Ecto neural progenitor cell (in vitro differentiated cells): ENCODE data around the gene RBM38.
A peak's percentile ranks its signal among the peaks of the same experiment; 100 is the strongest.

Experiments used
- DNase-seq: peaks from one replicate; pipeline ENCODE4 v3.0.0-alpha.2; 2018; ENCODE audit warnings: low spot score

Gene RBM38

DNA sequence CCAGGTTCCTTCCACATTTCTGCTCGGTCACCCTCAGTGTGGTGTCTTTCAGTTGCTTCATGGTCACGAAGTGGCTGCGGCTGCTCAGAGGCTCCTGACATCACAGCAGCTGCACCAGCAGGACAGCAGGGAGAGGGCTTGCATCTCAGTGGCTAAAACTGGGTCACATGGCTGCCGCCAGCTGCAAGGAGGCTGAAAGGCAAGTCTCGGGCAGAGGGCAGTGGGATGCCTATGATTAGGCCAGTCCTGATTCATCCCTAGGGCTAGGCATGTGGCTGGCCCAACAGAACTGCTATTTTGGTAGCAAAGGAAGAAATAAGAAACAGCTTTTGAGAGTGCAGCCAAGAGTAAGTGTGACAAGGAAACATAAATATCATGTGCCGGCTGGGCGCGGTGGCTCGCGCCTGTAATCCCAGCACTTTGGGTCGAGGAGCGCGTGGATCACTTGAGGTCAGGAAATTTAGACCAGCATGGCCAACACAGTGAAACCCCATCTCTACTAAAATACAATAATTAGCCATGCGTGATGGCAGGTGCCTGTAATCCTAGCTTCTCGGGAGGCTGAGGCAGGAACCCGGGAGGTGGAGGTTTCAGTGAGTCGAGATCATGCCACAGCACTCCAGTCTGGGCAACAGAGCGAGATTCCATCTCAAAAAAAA, 46.6 kb downstream of the RBM38 start:
- DNase-seq: no peak

DNA sequence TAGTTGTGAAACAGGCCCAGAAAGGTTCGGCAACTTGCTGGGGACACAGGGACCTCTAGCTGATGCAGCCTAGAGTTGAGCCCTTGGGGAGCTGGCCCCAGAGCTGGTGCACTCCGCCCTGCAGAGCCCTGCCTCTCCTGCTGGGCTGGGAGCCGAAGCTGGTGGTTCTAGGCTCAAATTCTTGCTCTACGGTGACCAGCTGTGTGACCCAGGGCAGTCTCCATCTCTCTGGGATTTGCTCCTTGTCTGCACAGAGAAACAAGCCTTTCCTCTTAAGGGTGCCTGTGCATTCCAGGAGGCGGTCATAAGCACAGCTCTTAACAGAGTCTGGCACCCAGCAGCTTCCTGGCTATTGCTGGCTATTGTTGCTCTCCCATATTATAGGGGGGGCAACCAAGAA, 47.4 kb downstream of the RBM38 start:
- DNase-seq: no peak

DNA sequence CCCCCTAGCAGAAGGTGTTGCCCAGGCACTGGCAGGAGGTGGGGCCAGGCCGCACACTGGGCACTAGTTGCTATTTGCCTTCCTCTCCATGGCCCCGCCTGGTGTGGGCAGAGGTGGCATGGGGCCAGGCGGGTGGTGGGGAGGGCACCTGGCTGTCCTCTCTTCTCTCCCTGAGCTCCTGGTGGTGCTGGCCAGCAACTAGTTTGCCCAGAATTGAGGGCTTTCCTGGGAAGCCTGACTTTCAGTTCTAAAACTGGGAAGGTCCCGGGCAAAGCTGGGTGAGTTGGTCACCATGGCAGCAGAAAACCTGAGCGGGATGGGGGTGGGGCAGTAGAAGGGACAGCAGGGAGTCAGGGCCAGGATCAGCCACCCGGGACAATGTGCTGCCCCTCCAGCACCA, 48.2 kb downstream of the RBM38 start:
- no peak for DNase-seq

DNA sequence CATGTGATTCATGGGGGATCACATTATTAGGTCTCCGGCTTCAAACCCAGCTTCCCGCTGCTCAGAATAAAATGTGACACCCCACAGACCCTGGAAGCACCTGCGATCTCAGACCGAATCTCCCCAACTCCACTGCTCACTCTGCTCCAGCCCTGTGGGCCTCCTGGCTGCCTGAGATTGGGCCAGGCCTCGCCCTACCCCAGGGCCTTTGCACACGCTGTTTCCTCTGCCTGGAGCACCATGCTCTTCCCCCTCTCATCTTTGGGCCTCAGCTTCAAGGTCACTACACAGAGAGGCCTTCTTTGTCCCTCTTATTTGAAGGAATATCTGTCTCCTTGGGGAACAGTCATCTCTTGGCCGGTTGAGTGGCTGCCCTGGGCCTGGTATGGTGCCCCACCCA, 48.8 kb downstream of the RBM38 start:
- DNase-seq: no peak

DNA sequence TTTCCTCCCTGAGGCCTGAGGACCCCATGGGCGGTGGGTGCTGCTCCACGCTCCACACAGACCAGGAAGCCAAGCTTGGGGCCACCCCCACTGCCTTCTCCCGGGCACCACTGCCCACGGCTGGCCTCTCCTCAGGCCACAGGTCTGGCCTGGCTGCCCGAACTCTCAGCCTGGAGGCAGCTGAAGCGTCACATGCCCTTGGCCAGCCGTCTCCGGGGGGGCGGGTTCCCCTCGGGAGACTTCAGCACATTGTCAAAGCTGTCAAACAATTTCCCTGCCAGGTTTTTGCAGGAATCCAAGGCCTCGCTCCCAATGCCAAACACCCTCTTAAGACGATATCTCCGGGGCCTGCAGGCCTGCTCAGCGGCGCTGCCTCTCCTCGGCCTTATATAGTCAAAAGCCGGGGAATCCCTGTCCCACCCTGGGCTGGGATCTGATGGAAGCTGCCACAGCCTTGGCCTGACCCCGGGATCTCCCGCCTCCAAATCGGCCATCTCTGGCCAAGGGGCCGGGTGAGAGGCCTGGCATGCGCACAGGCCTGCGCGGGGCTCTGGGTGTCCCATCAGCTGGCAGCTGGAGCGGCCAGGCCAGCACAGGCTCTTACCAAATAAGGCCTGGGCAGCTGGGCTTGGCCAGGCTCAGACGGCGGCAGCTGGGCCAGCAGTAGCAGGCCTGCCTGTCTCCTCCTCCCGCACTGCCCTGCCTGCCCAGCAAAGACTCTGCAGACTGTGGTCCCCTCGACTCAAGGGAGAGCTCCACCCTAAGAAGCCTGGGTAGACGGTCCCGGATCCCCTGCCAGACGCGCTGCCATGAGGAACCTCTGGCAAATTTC, 49.7 kb downstream of the RBM38 start:
- DNase-seq: peak; percentile 68

DNA sequence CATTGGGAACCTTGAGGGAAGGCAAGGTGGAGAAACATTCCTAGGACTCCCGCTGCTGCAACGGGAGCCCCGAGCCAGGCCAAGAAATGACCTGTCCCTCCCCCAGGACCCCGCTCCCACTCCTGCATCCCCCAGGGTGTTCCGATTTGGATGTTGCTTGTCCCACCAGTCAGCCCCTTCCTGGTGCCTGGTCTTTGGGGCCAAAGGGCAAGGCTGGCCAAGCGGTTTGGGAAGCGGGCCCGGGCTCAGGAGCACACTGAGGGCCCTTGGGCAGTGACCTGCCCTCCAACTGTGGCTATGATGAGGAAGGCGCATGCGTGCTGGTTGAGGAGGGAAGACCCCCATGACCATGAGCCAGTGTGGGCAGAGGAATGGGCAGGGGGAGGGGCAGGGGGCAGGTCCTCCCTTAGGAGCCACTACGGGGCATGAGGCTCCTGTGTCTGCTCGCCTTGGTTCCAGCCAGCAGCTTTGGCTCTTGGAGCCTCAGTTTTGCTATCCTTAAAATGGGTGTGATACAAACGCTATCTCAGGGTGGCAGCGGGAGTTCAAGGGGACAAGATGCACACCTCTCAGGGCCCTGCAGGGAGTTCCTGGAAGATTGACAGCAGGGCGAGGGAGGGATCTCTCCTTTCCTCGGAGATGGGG, 50.4 kb downstream of the RBM38 start:
- DNase-seq: no peak

DNA sequence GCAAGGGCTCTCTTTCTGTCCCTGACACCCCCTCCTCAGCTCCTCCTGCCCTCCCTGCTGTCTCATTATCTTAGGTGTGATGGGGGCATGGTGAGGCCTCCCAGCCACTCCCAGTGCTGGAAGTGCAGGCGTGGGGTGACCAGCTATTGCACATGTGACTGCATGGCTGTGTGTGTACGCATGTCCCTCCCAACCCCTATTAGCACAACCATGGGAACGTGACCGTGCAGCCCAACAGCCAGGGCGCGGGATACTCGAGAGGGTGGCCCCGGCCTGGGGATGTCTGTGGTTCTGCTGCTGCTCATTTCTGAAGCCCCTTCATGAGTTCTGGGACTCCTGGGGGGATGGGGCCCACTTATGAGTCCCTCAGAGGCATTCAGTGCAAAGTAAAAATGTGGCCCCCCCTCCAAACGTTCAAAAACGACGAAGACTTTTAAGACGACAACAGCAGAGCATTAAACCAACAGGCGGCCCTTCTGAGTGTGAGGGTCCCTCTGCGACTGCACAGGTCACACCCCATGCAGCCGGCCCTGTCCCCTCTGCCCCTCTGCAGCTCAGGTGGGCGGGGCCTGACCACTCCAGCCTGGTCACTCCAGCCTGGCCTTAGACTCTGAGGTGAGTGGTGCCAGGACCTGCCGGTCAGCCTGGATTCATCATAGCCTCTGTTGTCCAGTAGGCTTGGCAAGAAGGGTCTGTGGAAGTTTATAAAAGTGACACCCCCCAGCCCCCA, 51.1 kb downstream of the RBM38 start:
- DNase-seq: no peak

DNA sequence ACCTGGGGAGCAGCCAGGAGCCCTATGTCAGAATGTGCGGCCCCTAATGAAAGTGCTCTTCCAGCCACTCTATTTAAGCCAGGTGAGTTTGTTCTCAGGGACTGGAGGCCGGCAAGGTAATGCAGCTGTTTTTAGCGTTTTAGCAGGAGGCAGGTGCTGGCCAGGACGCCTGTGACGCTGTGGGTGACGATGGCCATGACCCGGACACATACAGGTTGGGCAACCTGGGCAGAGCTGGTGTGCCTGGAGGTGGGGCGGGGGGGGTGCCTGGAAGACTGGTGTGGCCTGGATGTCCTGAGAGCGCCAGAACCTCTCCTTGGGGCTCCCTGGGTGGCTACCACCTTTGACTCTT, 51.7 kb downstream of the RBM38 start:
- no peak for DNase-seq

DNA sequence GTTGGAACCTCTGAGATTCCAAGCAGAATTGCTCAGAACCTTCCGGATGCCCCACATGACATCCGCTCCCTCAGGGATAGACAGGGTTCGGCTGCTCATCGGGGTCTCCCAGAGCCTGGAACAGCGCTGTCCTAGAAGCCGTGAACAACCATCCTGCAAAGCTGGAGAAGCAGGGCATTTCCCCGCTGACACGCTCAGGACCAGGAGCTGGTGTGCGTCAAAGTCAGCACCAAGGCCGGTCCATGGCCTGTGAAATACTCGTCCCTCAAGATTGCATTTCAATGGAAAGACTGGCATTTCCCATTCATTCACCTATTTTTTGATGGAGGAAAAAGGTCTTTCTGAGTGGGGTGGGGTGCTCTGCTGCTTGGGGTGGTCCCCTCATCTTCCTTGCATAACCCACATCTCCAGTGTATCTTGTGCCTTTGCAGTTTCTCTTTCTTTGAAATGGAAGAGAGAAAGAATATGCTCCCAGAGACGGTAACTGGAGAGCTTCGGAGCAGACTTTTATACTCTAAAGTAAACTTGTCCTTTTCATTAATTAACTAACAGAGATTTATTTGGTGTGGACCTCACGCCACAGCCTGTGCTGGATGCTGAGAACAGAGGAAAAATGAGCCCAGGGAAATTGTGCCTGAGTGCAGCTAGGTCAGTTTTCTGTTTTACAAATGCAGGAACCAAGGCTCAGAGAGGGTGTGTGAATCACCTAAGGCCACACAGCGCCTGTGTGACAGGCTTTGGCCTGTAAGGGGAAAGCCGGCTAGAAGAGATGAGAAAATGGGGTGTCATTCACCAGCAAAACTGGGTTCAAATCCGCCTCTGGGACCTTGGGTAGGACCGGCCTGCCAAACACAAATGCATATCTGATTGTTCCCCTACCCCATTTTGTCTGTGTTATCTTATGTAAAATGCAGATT, 52.4 kb downstream of the RBM38 start:
- DNase-seq: no peak

DNA sequence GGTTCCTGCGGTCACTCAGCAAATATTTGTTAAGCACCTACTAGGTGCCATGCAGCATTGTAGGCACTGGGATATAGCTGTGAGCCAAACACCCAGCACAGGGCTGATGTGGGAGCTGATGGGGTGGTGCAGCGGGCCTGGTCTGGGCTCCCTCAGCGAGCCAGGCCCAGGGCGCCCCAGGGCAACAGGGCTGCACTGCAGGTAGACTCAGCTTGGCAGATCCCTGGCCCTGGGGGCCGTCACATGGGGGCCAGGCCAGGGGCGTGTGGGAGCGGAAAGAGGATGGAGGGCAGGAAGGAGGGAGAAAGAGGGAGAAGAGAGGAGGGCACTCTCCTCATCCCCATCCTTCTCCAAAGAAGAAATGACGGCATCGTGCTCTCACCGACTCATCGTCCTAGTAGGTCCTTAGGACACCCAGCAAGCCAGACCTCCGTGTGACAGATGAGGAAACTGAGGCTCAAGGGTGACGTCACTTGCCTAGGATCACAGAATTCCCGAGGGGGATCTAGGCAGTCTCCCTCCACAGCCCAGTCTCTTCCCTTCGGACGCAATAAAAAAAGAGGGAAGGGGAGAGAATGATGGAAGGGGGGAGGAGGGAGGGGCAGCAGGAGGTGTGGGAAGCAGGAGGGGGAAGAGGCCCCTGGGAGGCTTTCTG, 53.3 kb downstream of the RBM38 start:
- no peak for DNase-seq

DNA sequence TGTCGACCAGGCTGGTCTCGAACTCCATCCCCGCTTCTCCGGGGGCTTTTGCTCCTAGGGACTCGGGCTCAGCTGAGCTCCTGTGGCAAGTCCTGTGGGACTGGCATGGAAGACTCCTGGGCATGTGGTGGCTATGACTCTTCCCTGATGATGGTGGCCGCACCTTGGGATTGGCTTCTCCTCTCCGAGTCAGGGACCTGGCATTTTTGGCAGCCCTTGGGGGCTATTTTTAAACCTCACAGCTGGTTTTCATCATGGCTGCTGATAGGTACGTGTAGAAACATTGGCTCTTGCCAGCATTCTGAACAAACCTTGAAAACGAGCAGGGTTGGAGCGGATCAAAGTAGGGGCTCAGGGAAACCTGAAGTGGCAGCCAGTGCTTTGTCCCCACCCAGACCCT, 54.1 kb downstream of the RBM38 start:
- no peak for DNase-seq

DNA sequence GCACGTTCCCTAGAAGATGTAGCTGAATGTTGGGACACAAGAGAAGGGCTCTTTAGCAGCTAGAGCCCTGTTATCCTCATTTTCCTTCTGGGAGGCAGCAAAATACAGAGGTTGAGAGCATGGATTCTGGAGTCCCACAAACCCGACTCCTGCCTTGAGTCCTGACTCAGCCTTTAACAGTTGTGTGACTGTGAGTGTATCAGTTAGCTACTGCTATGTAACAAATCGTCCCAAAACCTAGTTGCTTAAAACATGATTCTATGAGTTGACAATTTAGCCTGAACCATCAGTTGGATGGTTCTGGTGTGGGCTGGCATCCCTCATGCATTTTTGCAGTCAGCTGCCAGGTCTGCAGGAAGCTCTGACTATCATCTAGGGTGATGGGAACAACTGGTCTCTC, 54.6 kb downstream of the RBM38 start:
- DNase-seq: no peak

DNA sequence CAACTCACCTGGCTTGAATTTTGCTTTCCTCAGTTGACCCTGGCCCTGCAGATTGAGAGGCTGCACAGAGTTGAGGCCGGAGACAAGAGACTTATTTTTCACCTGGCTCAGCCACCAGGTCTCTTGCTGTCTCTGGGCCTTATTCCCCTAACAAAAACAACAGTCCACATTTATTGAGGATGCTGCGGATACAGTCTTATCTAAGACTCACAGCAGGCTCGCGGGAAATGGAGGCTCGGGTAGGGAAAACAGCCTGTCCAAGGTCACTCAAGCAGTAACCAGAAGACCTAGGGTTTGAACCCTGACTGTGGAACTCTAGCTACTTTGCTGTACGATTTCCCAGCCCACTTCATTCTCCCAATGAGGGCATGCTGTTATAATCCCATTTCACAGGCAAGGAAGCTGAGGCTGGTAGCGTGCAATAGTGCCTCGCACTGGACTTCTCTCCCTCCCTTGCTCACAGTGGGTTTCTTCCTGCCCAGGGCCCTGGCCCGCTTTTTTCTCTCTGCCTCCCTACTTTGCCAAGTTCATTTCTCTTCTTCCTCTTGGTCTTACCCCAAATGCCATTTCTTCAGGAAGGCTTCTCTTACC, 57.7 kb downstream of the RBM38 start:
- DNase-seq: no peak

DNA sequence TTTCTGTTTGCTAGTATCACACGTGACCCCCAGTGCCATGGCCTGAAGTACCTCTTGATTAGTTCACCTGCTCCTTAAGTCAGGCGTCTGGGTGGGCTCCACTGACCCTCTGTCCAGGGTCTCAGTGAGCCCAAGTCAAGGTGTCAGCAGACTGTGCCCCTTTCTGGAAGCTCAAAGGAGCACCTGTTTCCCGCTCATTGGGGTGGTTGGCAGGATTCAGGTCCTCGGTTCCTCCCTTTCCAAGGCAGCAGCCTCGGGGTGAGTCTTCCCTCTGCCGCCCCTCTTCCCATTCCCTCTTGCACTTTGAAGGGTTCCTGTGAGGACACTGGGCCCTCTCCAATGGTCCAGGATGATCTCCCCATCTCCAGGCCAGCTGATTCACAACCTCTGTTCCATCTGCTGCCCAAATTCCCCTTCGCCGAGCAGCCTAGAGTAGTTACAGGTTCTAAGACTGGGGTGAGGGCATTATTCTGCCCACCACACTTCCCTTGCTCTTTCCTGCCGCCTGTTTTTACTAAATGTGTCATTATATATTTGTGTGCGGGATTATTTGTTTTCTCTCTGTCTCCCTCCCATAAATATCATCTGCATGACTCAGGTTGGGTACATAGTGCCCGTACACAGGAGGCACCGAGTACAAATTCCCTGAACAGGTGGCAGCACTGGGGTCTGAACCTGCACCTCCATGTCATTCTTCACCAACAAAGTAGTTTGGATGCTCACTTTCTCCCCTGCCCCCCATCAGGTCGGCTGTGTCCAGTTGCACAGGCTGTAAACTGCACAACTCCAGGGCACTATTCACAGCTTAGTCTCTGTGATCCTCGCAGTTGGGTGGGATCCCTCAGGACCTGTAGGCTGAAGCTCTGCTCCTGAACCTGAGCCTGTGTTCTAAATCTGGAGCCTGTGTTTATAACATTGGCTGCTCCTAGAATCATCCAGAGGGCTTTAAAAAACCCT, 58.5 kb downstream of the RBM38 start:
- DNase-seq: no peak

DNA sequence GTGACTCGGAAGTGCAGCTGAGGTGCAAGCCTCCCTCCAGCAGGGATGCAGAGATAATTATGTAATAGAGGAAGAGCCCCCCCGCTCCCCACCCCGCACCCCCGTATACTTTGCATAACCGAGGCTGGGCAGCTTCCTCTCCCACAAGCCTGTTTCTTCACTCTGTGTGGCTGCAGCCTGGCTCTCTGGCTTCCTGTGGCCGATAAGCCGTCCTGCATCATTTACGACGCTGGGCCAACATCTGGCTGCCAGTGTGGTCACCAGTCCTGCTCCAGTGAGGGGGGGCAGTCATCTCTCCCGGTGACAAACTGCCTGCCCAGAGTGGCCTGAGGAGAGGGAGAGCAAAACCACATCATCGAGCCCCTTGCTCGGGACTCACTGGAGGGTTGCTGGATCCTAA, 59.2 kb downstream of the RBM38 start:
- DNase-seq: no peak

DNA sequence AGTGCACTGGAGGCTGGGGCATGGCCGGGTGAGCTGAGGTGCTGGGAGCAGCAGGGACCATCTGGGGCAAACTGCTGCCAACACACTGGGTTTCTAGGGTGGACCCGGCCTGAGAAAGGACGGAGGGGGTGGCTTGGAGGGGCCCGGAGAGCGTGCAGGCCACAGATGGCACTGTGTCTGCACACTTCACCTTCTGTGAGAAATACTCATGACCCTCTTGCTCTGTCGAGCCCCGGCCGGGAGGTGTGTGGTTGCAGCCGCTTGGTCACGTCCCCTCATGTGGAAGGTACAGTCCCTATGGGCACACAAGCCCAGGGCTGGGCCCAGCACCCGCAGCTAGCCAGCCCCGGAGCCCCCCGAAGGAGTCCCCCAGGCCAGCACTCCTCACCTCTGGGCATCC, 59.7 kb downstream of the RBM38 start:
- no peak for DNase-seq

DNA sequence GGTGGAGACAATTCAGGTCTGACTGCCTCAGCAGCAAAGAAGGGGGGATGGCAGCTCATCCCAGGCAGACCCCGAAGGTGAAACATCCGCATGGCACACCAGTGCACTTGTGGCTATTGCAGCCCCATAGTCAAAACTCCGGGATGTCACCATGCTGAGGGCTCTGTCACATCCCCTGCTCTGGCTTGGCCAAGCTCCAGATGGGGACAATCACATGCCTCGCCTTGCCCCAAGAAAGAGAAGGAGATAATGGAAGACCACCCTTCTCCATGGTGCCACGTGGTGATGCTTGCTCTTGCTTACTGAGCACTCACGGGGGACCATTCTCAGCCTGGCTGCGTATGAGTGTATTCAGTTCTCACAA, 60.2 kb downstream of the RBM38 start:
- no peak for DNase-seq

DNA sequence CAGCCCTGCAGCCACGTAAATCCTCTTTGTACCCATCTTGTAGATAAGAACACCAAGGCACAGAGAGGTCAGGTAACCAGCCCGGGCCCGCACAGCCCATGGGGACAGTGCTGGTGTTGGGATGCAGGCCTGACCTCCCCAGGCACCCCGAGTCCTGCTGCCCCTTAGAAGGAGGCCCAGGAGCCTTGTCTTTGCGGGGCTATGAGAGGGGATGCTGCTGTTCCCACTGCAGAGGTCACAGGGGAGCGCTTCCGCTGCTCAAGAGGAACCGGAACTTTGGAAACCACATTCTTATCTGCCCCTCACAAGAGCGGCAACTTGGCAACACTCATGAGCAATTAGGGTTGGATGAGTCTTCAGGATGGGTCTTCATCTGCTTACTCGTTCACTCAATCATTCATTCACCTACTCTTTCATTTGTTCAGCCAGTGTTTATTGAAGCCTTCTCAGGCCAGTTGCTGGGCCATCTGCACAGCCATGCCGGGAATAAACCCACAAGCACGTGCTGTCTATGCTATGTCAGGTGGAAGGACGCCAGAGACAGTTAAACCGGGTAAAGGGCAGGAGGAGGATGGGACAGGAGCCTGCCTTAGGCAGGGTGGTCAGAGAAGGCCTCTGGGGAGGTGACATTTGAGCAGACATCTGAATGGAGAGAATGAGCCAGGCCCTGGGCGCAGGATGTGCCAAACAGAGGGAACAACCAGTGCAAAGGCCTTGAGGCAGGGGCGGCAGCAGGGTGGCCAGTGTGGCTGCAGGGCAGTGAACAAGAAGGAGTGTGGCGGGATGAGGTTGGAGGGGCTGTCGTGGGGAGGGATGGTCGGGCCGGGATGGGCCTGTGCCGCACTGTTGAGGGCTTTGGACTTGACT, 60.8 kb downstream of the RBM38 start:
- DNase-seq: no peak

DNA sequence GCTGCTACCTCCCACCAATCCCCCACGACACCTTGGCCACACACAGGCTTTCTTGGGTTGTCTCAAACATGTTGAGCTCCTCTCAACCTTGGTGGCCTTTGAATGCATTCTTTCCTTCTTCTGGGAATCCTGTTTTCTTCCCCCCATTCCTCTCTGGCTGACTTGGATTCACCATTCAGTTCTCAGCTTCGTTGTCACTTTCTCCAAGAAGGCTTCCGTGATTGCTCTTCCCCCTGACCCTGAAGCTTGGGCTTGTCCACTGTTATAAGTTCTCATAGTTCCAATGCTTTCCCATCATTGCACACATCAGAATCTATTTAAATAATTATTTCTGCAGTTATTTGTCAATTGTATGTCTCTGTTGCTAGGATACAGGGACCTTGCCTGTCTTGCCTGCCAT, 64.2 kb downstream of the RBM38 start:
- no peak for DNase-seq
